H1 (cell line): ENCODE results near the gene PARM1. TPM values are rescaled to one million over a fixed set of nuclear protein-coding genes. Genes with fewer than 3 reads are reported as not detected.

Experiments used
- CTCF ChIA-PET: fragments of 300-600 bp; sonication (Branson Sonifier 250); formaldehyde crosslinking; loops from one replicate; lab custom pipeline; 2021; ENCODE audit not compliant: partially characterized antibody; lab: Charles Lee
- POLR2A ChIA-PET: fragments of 300-600 bp; sonication (Branson Sonifier 250); formaldehyde crosslinking; loops from one replicate; lab custom pipeline; 2021; ENCODE audit warnings: inconsistent platforms; ENCODE audit not compliant: partially characterized antibody; lab: Charles Lee
- DNase-seq, 2 experiments: peaks; one replicate each; pipeline versions ENCODE4 v3.0.0 to v3.0.0-alpha.2; 2010 to 2022; ENCODE audit warnings: low spot score in 2 of 2, low read depth in 1 of 2, mixed read lengths in 1 of 2
- FAIRE-seq: peaks from 2 replicates; lab custom pipeline; 2011; peaks lifted over from hg19 to GRCh38; lab: Jason Lieb, UNC
- H2AFZ ChIP-seq: 2 replicates; pipeline ENCODE4 v1.8.1; 2012; ENCODE audit warnings: low read length, inconsistent platforms
- H2AK5ac ChIP-seq: 2 replicates; pipeline ENCODE4 v1.6.1; 2013; ENCODE audit warnings: low read depth, low read length
- H2BK120ac ChIP-seq: replicated peaks from 2 replicates; pipeline ENCODE3; 2013; ENCODE audit warnings: low read depth, low read length, inconsistent platforms
- H2BK12ac ChIP-seq: 2 replicates; pipeline ENCODE4 v1.6.1; 2013; ENCODE audit warnings: low read depth, low read length
- H2BK15ac ChIP-seq: 2 replicates; pipeline ENCODE4 v1.6.1; 2013; ENCODE audit warnings: low read length
- H2BK20ac ChIP-seq: 2 replicates; pipeline ENCODE4 v1.6.1; 2013; ENCODE audit warnings: low read length
- H2BK5ac ChIP-seq: 2 replicates; pipeline ENCODE4 v1.6.1; 2013; ENCODE audit warnings: low read depth, low read length
- H3K14ac ChIP-seq: 2 replicates; pipeline ENCODE4 v1.6.1; 2013; ENCODE audit warnings: inconsistent platforms; ENCODE audit not compliant: insufficient read length
- H3K18ac ChIP-seq: 2 replicates; pipeline ENCODE4 v1.6.1; 2013; ENCODE audit warnings: low read length; ENCODE audit errors: extremely low read depth
- H3K23ac ChIP-seq: 2 replicates; pipeline ENCODE4 v1.6.1; 2013; ENCODE audit warnings: inconsistent platforms; ENCODE audit not compliant: insufficient read length
- H3K23me2 ChIP-seq: 2 replicates; pipeline ENCODE4 v1.6.1; 2013; ENCODE audit warnings: low read depth, low read length
- H3K27ac ChIP-seq: 2 replicates; pipeline ENCODE4 v1.6.1; 2011; ENCODE audit warnings: low read depth, low read length, inconsistent platforms
- H3K27me3 ChIP-seq, 4 experiments: replicated peaks in 1 of 4; 1 replicate in 1 of 4; 2 replicates in 3 of 4; pipeline versions ENCODE4 v1.6.1 to v1.8.1; 2011 to 2013; ENCODE audit warnings: low read length in 3 of 4, mild to moderate bottlenecking in 3 of 4, inconsistent platforms in 2 of 4, mixed read lengths in 2 of 4, moderate library complexity in 1 of 4; ENCODE audit not compliant: control insufficient read depth in 3 of 4, insufficient read depth in 3 of 4; ENCODE audit errors: extremely low read depth in 1 of 4
- H3K36me3 ChIP-seq, 4 experiments: 2 replicates each; pipeline versions ENCODE4 v1.6.1 to v1.8.1; 2011 to 2013; ENCODE audit warnings: mild to moderate bottlenecking in 4 of 4, low read length in 3 of 4, moderate library complexity in 2 of 4, control low read depth in 1 of 4, inconsistent platforms in 1 of 4; ENCODE audit not compliant: insufficient read depth in 4 of 4, control insufficient read depth in 2 of 4
- H3K4ac ChIP-seq: replicated peaks from 2 replicates; pipeline ENCODE3; 2013; ENCODE audit warnings: low read length, low read depth, mixed read lengths, inconsistent platforms; ENCODE audit not compliant: insufficient read length
- H3K4me1 ChIP-seq, 4 experiments: replicated peaks in 1 of 4; 1 replicate in 1 of 4; 2 replicates in 3 of 4; pipeline versions ENCODE4 v1.6.1 to v1.8.1; 2011 to 2013; ENCODE audit warnings: low read length in 3 of 4, inconsistent platforms in 2 of 4, mixed read lengths in 1 of 4; ENCODE audit not compliant: insufficient read depth in 4 of 4, control insufficient read depth in 3 of 4
- H3K4me2 ChIP-seq, 2 experiments: 2 replicates each; pipeline versions ENCODE4 v1.6.1 to v1.8.1; 2011 to 2013; ENCODE audit warnings: low read depth in 2 of 2, low read length in 2 of 2, control low read depth in 1 of 2, inconsistent platforms in 1 of 2, mild to moderate bottlenecking in 1 of 2; ENCODE audit not compliant: insufficient read depth in 1 of 2
- H3K4me3 ChIP-seq, 4 experiments: fragments of 200-600, 300-600 bp in 1 of 4; sonication (generic), shearing (Covaris generic), sonication (Bioruptor Twin) in 1 of 4; 2 replicates each; pipeline versions ENCODE4 v1.5.1 to v1.8.1; 2011 to 2016; ENCODE audit warnings: low read length in 4 of 4, low read depth in 3 of 4, control low read depth in 2 of 4, inconsistent platforms in 2 of 4, mild to moderate bottlenecking in 2 of 4, mixed read lengths in 1 of 4, moderate library complexity in 1 of 4; ENCODE audit not compliant: insufficient read depth in 2 of 4; ENCODE audit errors: extremely low read depth in 1 of 4
- H3K56ac ChIP-seq: replicated peaks from 2 replicates; pipeline ENCODE3; 2013; ENCODE audit warnings: low read depth, mild to moderate bottlenecking, mixed read lengths, low read length, inconsistent platforms; ENCODE audit not compliant: insufficient read length
- H3K79me1 ChIP-seq: 2 replicates; pipeline ENCODE4 v1.6.1; 2013; ENCODE audit warnings: low read depth, low read length, control low read depth
- H3K79me2 ChIP-seq, 2 experiments: 2 replicates each; pipeline versions ENCODE4 v1.6.1 to v1.8.1; 2012 to 2013; ENCODE audit warnings: low read length in 2 of 2, mild to moderate bottlenecking in 2 of 2, inconsistent platforms in 1 of 2; ENCODE audit not compliant: insufficient read depth in 2 of 2, control insufficient read depth in 1 of 2
- H3K9ac ChIP-seq, 4 experiments: replicated peaks in 1 of 4; 1 replicate in 1 of 4; 2 replicates in 3 of 4; pipeline versions ENCODE4 v1.6.1 to v1.8.1; 2011 to 2013; ENCODE audit warnings: low read depth in 3 of 4, low read length in 3 of 4, control low read depth in 2 of 4, mild to moderate bottlenecking in 2 of 4, moderate library complexity in 2 of 4, inconsistent platforms in 1 of 4; ENCODE audit errors: extremely low read depth in 1 of 4
- H3K9me3 ChIP-seq, 2 experiments: 2 replicates each; pipeline versions ENCODE4 v1.6.1 to v1.8.1; 2012 to 2013; ENCODE audit warnings: mild to moderate bottlenecking in 2 of 2, moderate library complexity in 2 of 2, control low read depth in 1 of 2, inconsistent platforms in 1 of 2, low read depth in 1 of 2, low read length in 1 of 2, mixed read lengths in 1 of 2; ENCODE audit not compliant: insufficient read depth in 2 of 2
- H4K20me1 ChIP-seq, 2 experiments: replicated peaks in 1 of 2; 2 replicates each; pipeline versions ENCODE3 to v1.8.1; 2011 to 2013; ENCODE audit warnings: inconsistent platforms in 2 of 2, low read length in 2 of 2, mild to moderate bottlenecking in 1 of 2; ENCODE audit not compliant: insufficient read depth in 2 of 2, control insufficient read depth in 1 of 2
- H4K5ac ChIP-seq: 2 replicates; pipeline ENCODE4 v1.6.1; 2013; ENCODE audit warnings: low read length, low read depth, mixed read lengths, inconsistent platforms; ENCODE audit not compliant: insufficient read length
- H4K8ac ChIP-seq: 2 replicates; pipeline ENCODE4 v1.8.0; 2013; ENCODE audit warnings: mild to moderate bottlenecking, moderate library complexity, low read length, inconsistent platforms; ENCODE audit not compliant: insufficient read depth; ENCODE audit errors: extremely low read depth
- H4K91ac ChIP-seq: replicated peaks from 2 replicates; pipeline ENCODE3; 2013; ENCODE audit warnings: low read length, mixed read lengths, inconsistent platforms; ENCODE audit not compliant: insufficient read length
- KDM5A ChIP-seq: fragments of 200-600 bp; IDR thresholded peaks from 2 replicates; pipeline ENCODE4 v1.7.1; 2012; ENCODE audit warnings: mild to moderate bottlenecking, low read length, inconsistent platforms, mixed read lengths
- RXRA ChIP-seq: IDR thresholded peaks from 2 replicates; pipeline ENCODE4 v1.6.1; 2011; ENCODE audit warnings: low read depth, mild to moderate bottlenecking, low read length, moderate library complexity; ENCODE audit not compliant: insufficient read depth
- SP4 ChIP-seq: IDR thresholded peaks from 2 replicates; pipeline ENCODE4 v1.6.1; 2012; ENCODE audit warnings: low read length, inconsistent platforms
- ZNF274 ChIP-seq: IDR thresholded peaks from 2 replicates; pipeline ENCODE4 v1.7.0; 2012; ENCODE audit warnings: low read length, borderline replicate concordance; ENCODE audit errors: extremely low read depth
- WGBS, 2 experiments: shearing (Covaris generic) in 1 of 2; methylation state at CpG; one replicate each; pipeline versions ENCODE4 v1.1.6 to v1.1.7; 2013 to 2015; ENCODE audit warnings: low lambda C conversion rate in 2 of 2, mixed read lengths in 2 of 2, inconsistent platforms in 1 of 2, low coverage in 1 of 2, missing lambda C conversion rate in 1 of 2; ENCODE audit not compliant: insufficient replicate concordance in 2 of 2, insufficient coverage in 1 of 2, insufficient read length in 1 of 2; ENCODE audit errors: extremely low coverage in 1 of 2, missing lambda C conversion rate in 1 of 2; 5-methylcytosine and 5-hydroxymethylcytosine counted together
- polyA plus RNA-seq, 7 experiments: library from polyadenylated mRNA; depleted of rRNA in 3 of 7; stranded (reverse) in 5 of 7; unstranded in 2 of 7; fragments of >200 nt in 5 of 7; fragments of 200-250 nt in 2 of 7; gene quantifications; 1 replicate in 5 of 7; 2 replicates in 1 of 7; 4 replicates in 1 of 7; pipeline versions ENCODE4 v1.2.1 to v1.2.3, GENCODE V29; 2011 to 2013; ENCODE audit warnings: missing spikeins in 2 of 7, mixed read lengths in 2 of 7
- total RNA-seq: library from RNA; stranded (reverse); fragmentation: NEBNext Ultra II Directional; extraction: Animal tissue kit (Norgen Biotek cat#: 25700); gene quantifications from 2 replicates; pipeline ENCODE4 v1.2.1, GENCODE V29; 2021

PARM1 gene
- total and polyA plus RNA-seq, 2 of the 8 experiments (the other 6 are each of a cell fraction or from before 2014, with no cell fraction given), result 2.0 to 5.3 TPM

DNA sequence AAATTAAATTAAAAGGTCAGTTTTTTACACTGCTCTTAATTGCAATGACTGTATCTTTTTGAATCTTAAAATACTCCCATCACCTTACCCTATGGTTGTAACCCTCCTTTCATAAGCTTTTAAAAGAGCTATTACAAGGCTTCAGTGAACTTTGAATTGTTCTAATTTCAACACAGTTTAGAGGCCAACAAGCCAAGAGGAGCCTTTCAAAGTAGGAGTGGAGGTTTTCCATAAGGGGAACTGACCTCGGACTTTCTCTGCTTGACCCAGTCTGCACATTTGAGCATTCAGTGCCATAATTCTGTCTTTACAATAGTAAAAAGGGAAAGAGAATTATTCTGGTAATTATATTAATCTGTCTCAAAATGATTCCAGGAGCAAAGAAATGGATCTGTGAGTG, 98.9 kb downstream of the PARM1 start:
- H3K56ac ChIP-seq, result no peak overlapping the region
- 85% methylated on average over 1 of the region's 1 CpG; no CpG with 5 or more reads in 1 of the 2 experiments for WGBS, 2 experiments
- ChIA-PET CTCF (interaction anchor here (1.0 to 2.2 kb wide), 2 partner anchors 15 to 34 kb away, joined by 3 to 9 read pairs; no protein-coding TSS in a partner anchor), POLR2A (no interaction called here)
- H2BK15ac ChIP-seq, result no peak overlapping the region
- H3K79me1 ChIP-seq, result no peaks in the 10 kb centered on the region; the same call in 1 of the 2 replicates
- H4K91ac ChIP-seq, result no peak overlapping the region
- H3K27ac ChIP-seq, result no peak overlapping the region
- no peak overlapping the region for H2AK5ac ChIP-seq
- no peak overlapping the region for H3K4ac ChIP-seq
- no peak overlapping the region for H2BK20ac ChIP-seq
- H3K4me1 ChIP-seq, result no peaks in the 10 kb centered on the region
- H3K36me3 ChIP-seq, result no peaks in the 10 kb centered on the region
- no peak overlapping the region for H3K14ac ChIP-seq
- H3K18ac ChIP-seq, result no peak overlapping the region
- no peaks in the 10 kb centered on the region for H3K9me3 ChIP-seq
- no peak overlapping the region for H4K8ac ChIP-seq
- no peak for TF ChIP-seq ZNF274
- no peak for TF ChIP-seq KDM5A
- TF ChIP-seq SP4, result no peak
- TF ChIP-seq RXRA, result no peak
- TF ChIP-seq, all 59 proteins: peak for 0
- no peak overlapping the region for H3K4me2 ChIP-seq
- no peak overlapping the region for H3K23ac ChIP-seq
- FAIRE-seq (no peak), DNase-seq (no peak)
- H4K5ac ChIP-seq, result no peak overlapping the region
- no peak overlapping the region for H2BK5ac ChIP-seq
- H4K20me1 ChIP-seq, result no peaks in the 10 kb centered on the region
- no peak overlapping the region for H2BK120ac ChIP-seq
- H3K79me2 ChIP-seq, result no peaks in the 10 kb centered on the region
- H3K4me3 ChIP-seq, result no peak overlapping the region
- H2BK12ac ChIP-seq, result no peak overlapping the region
- H2AFZ ChIP-seq, result no peak overlapping the region
- no peak overlapping the region for H3K9ac ChIP-seq
- H3K27me3 ChIP-seq, result no peaks in the 10 kb centered on the region
- no peaks in the 10 kb centered on the region for H3K23me2 ChIP-seq
